ENCODE measurements around the gene RNASEH1. TPM values are rescaled to one million over a fixed set of nuclear protein-coding genes. Genes with fewer than 3 reads are reported as not detected.

Gene RNASEH1
- total and polyA plus RNA-seq, 2 experiments from 2014 or later, result 15.3 to 25.6 TPM

DNA sequence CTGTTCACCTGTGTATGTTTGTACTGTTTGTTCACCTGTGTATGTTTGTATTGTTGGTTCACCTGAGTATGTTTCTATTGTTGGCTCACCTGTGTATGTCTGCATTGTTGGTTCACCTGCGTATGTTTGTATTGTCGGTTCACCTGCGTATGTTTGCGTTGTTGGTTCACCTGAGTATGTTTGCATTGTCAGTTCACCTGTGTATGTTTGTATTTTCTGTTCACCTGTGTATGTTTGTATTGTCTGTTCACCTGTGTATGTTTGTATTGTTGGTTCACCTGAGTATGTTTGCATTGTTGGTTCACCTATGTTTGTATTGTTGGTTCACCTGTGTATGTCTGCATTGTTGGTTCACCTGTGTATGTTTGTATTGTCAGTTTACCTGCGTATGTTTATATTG lies 53.4 kb downstream of the RNASEH1 start:
- WGBS (ENCODE audit: low lambda C conversion rate, missing lambda C conversion rate), result 96% methylated on average over 5 of the region's 5 CpGs
- H3K27me3 ChIP-seq, result no peaks in the 10 kb centered on the region
- no peaks in the 10 kb centered on the region for H4K20me1 ChIP-seq (ENCODE audit: insufficient read depth, poor library complexity, severe bottlenecking)
- peaks cover 38% of the 10 kb centered on the region for H3K79me2 ChIP-seq
- H2AFZ ChIP-seq, result no peak overlapping the region
- no peaks in the 10 kb centered on the region for H3K36me3 ChIP-seq (replicated peaks; ENCODE audit: insufficient read depth, low read depth)
- H3K4me2 ChIP-seq, result no peak overlapping the region
- TF ChIP-seq EZH2 (IDR thresholded peaks at IDR 0.05; ENCODE audit: borderline replicate concordance) (no peak), EZH2phosphoT487 (IDR thresholded peaks at IDR 0.05; ENCODE audit: low read depth, severe bottlenecking, unreplicated experiment) (no peak), CTCF (IDR thresholded peaks at IDR 0.05; ENCODE audit: poor library complexity) (no peak)
- peak overlapping the region; percentile 78 for H3K27ac ChIP-seq
- peaks cover 5% of the 10 kb centered on the region for H3K4me1 ChIP-seq (ENCODE audit: insufficient read depth)
- no peak for DNase-seq (ENCODE audit: low spot score)
- no peaks in the 10 kb centered on the region for H3K9me2 ChIP-seq (replicated peaks; ENCODE audit: insufficient read depth)
- no peaks in the 10 kb centered on the region for H3K9me3 ChIP-seq (ENCODE audit: low read depth)
- no peak overlapping the region for H3K4me3 ChIP-seq

DNA sequence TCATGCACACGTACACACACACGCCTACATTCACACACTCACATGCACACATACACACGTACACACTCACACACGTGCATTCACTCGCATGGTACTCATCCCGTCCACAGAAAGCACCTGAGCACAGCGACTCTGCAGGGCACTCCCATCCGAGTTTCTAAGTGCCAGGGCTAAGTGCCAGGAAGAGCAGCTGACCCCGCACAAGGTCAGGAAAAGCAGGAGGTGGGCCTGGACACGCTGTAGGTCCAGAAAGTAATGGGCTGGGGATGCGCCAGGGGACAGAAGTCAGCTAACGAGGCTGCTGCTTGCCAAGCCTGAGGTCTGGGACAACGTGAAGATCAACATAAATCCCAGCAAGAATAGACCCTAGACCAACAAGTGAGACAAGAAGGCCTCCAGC lies 54.6 kb downstream of the RNASEH1 start:
- WGBS (ENCODE audit: low lambda C conversion rate, missing lambda C conversion rate), result 98% methylated on average over 13 of the region's 13 CpGs

GRCh38 chr2:3503046-3503445 lies 55.1 kb downstream of the RNASEH1 start:
- no peaks in the 10 kb centered on the region for H3K27me3 ChIP-seq
- no peak overlapping the region for H3K4me3 ChIP-seq
- no peak overlapping the region for H3K4me2 ChIP-seq
- no peak for DNase-seq (ENCODE audit: low spot score)
- H3K9me3 ChIP-seq (ENCODE audit: low read depth), result no peaks in the 10 kb centered on the region
- TF ChIP-seq CTCF (IDR thresholded peaks at IDR 0.05; ENCODE audit: poor library complexity) (no peak), EZH2phosphoT487 (IDR thresholded peaks at IDR 0.05; ENCODE audit: low read depth, severe bottlenecking, unreplicated experiment) (no peak), EZH2 (IDR thresholded peaks at IDR 0.05; ENCODE audit: borderline replicate concordance) (no peak)
- H3K27ac ChIP-seq, result no peak overlapping the region
- no peaks in the 10 kb centered on the region for H3K36me3 ChIP-seq (replicated peaks; ENCODE audit: insufficient read depth, low read depth)
- peaks cover 5% of the 10 kb centered on the region for H3K4me1 ChIP-seq (ENCODE audit: insufficient read depth)
- H4K20me1 ChIP-seq (ENCODE audit: insufficient read depth, poor library complexity, severe bottlenecking), result no peaks in the 10 kb centered on the region
- H3K79me2 ChIP-seq, result peaks cover 31% of the 10 kb centered on the region
- 96% methylated on average over 14 of the region's 14 CpGs for WGBS (ENCODE audit: low lambda C conversion rate, missing lambda C conversion rate)
- no peaks in the 10 kb centered on the region for H3K9me2 ChIP-seq (replicated peaks; ENCODE audit: insufficient read depth)
- no peak overlapping the region for H2AFZ ChIP-seq

More for the DNA sequence above, 54.6 kb downstream of the RNASEH1 start:
- H3K27ac ChIP-seq, result no peak overlapping the region
- no peak overlapping the region for H2AFZ ChIP-seq
- no peak overlapping the region for H3K4me3 ChIP-seq
- peaks cover 33% of the 10 kb centered on the region for H3K79me2 ChIP-seq
- H3K4me2 ChIP-seq, result no peak overlapping the region
- no peak for DNase-seq (ENCODE audit: low spot score)
- peaks cover 5% of the 10 kb centered on the region for H3K4me1 ChIP-seq (ENCODE audit: insufficient read depth)
- no peaks in the 10 kb centered on the region for H4K20me1 ChIP-seq (ENCODE audit: insufficient read depth, poor library complexity, severe bottlenecking)
- no peaks in the 10 kb centered on the region for H3K9me2 ChIP-seq (replicated peaks; ENCODE audit: insufficient read depth)
- no peak for TF ChIP-seq EZH2phosphoT487 (IDR thresholded peaks at IDR 0.05; ENCODE audit: low read depth, severe bottlenecking, unreplicated experiment)
- TF ChIP-seq EZH2 (IDR thresholded peaks at IDR 0.05; ENCODE audit: borderline replicate concordance), result no peak
- no peak for TF ChIP-seq CTCF (IDR thresholded peaks at IDR 0.05; ENCODE audit: poor library complexity)
- no peaks in the 10 kb centered on the region for H3K36me3 ChIP-seq (replicated peaks; ENCODE audit: insufficient read depth, low read depth)
- no peaks in the 10 kb centered on the region for H3K27me3 ChIP-seq
- H3K9me3 ChIP-seq (ENCODE audit: low read depth), result no peaks in the 10 kb centered on the region
